HAP-1 (cell line): Measurements from ENCODE around the gene POLR2B.

ENCODE experiments used
- DNase-seq, 2 experiments: peaks; one replicate each; pipeline ENCODE4 v3.0.0-alpha.2; 2016 to 2020; ENCODE audit warnings: low spot score in 2 of 2
- H3K27me3 ChIP-seq: fragments of 250-450 bp; sonication (Bioruptor Pico); 2 replicates; pipeline ENCODE4 v1.5.1; 2020; ENCODE audit warnings: low read depth, mild to moderate bottlenecking, moderate library complexity
- H3K36me3 ChIP-seq: fragments of 250-450 bp; sonication (Bioruptor Pico); replicated peaks from 2 replicates; pipeline ENCODE4 v1.5.1; 2020; ENCODE audit warnings: mild to moderate bottlenecking
- H3K4me1 ChIP-seq: fragments of 250-450 bp; sonication (Bioruptor Pico); 2 replicates; pipeline ENCODE4 v1.5.1; 2020; ENCODE audit warnings: mild to moderate bottlenecking
- H3K4me3 ChIP-seq: fragments of 250-450 bp; sonication (Bioruptor Pico); 2 replicates; pipeline ENCODE4 v1.5.1; 2020; ENCODE audit warnings: mild to moderate bottlenecking, moderate library complexity
- H3K9me3 ChIP-seq: fragments of 250-450 bp; sonication (Bioruptor Pico); 2 replicates; pipeline ENCODE4 v1.5.1; 2020; ENCODE audit warnings: mild to moderate bottlenecking, moderate library complexity
- in situ Hi-C: fragments of 300-500 bp; cut with MboI; formaldehyde crosslinking; loops from 3 replicates; pipeline ENCODE4 v1.14.3; 2020; ENCODE audit warnings: low sequenced_read_pairs, inconsistent platforms, mixed read lengths

Gene POLR2B

DNA sequence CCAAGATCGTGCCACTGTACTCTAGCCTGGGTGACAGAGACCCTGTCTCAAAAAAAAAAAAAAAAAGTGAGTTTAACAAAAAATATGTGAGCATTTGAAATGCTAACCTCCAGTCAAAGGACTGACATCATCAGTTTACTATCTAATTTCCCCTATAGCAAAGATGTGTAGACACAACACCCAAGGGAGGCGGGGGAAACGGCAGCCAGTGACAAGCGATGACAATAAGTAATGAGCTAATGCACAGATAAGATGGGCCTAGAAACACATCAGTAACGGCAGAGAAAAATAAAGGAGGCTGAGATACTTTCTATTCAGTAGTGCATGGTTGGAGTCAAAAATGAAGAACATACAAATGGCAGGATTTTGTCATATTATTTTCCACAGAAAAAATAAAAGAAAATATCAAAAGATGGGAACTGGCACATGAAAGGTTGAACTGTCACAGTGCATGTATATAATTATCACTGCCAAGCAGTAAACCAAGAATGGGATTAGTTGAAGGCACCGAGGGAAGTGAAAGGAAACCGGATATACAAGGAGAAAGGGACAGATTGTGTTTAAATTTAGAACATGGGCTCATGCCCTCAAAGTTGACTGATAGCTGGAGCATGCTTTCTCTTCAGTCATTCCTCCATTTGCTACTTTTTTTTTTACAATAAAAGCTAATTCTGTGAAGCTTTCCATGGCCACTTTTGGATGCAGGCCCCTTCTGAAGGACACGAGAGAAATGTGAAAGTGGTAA lies 89.7 kb downstream of the POLR2B start:
- peaks cover 3% of the 10 kb centered on the region; the same call in 1 of the 2 replicates for H3K27me3 ChIP-seq
- no peaks in the 10 kb centered on the region for H3K36me3 ChIP-seq
- H3K9me3 ChIP-seq: no peaks in the 10 kb centered on the region
- DNase-seq: no peak
- in situ Hi-C loops: no loop called here
- no peak overlapping the region for H3K4me3 ChIP-seq
- no peaks in the 10 kb centered on the region for H3K4me1 ChIP-seq

DNA sequence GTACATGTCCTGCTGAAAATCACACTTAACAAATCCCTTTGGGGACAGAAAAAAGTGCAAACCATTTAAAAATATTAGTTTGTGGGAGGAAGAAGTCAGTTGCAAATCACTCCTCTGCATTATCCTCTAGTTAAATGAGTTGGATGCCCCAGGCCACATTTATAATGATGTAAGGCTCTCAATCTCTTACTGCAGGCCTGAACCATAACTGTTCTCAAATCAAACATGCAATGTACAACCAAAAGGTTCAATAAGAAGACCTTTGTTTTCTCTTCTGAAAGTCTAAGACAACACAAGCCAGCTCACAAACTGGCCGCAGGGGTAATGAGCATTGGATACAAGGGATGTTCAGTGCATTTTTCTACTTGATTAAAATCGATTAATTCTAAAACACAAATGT lies 91.8 kb downstream of the POLR2B start:
- no peak overlapping the region for H3K4me3 ChIP-seq
- no peaks in the 10 kb centered on the region for H3K27me3 ChIP-seq
- H3K4me1 ChIP-seq: no peaks in the 10 kb centered on the region
- H3K9me3 ChIP-seq: no peaks in the 10 kb centered on the region
- no peak for DNase-seq
- H3K36me3 ChIP-seq: no peaks in the 10 kb centered on the region
- in situ Hi-C loops: no loop called here

DNA sequence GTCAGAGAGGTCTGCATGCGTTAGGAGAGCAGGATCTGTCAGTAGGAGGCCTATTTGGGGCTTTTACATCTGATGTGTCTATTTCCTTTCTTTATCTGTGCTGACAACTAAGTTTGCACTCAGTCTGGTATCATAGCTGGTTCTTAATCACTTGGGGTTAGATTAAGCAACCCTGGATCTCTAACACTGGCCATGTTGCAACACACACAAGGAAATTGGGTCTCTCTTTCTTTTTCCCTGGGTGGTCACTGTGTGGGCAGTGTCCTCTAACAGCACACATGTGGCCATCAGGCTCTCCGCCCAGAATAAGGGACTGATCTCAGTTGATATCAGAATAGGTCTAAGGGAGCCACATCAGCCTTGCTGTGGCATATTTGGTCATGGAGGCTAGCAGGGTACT lies 92.6 kb downstream of the POLR2B start:
- in situ Hi-C loops: no loop called here
- DNase-seq: no peak
- Histone ChIP-seq H3K36me3 (no peaks in the 10 kb centered on the region), H3K4me1 (no peaks in the 10 kb centered on the region), H3K27me3 (no peaks in the 10 kb centered on the region), H3K4me3 (no peak overlapping the region), H3K9me3 (no peaks in the 10 kb centered on the region)

DNA sequence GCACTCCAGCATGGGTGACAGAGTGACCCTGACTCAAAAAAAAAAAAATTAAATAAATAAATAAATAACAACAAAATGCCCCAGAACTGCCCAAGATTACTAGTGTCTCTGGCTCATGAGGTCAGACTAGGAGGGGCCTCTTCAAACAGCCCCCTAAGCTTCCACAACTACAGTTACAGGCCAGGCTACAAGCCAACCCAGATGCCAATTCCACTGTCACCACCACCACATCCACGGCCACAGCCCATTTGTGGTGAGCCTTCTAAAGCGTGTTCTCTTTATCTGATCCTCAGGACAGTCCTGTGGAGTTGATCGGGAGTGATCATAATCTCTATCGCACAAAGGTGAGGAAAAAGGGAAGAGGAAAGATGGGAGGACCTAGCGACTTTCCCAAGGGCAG lies 94.9 kb downstream of the POLR2B start:
- H3K9me3 ChIP-seq: no peaks in the 10 kb centered on the region
- in situ Hi-C loops: no loop called here
- no peak overlapping the region for H3K4me3 ChIP-seq
- no peaks in the 10 kb centered on the region for H3K36me3 ChIP-seq
- H3K27me3 ChIP-seq: 0 out of 2 replicates have a peak, but pooled peaks cover 6% of the 10 kb centered on the region
- H3K4me1 ChIP-seq: no peaks in the 10 kb centered on the region
- no peak for DNase-seq

DNA sequence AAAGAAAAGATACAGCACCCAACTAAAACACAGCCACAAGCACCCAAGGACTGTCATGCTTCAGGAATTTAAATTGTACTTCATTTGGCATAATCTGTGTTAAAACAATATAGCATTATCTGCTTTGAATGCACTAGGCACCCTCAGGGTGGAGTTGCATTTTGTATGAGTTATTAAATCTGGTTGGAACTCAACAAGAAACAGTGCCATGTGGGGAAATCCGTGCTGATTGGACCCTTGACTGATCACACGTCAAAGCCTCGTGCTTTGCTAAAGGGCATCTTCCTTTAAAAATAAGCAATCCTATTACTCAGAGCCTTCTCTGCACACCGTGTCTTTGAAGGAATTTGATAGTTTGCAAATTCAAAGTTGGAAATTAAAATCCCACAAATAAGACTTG lies 96.0 kb downstream of the POLR2B start:
- no peaks in the 10 kb centered on the region for H3K36me3 ChIP-seq
- H3K9me3 ChIP-seq: no peaks in the 10 kb centered on the region
- H3K4me3 ChIP-seq: no peak overlapping the region
- no peak for DNase-seq
- H3K4me1 ChIP-seq: no peaks in the 10 kb centered on the region
- peaks cover 6% of the 10 kb centered on the region for H3K27me3 ChIP-seq
- in situ Hi-C loops: no loop called here

DNA sequence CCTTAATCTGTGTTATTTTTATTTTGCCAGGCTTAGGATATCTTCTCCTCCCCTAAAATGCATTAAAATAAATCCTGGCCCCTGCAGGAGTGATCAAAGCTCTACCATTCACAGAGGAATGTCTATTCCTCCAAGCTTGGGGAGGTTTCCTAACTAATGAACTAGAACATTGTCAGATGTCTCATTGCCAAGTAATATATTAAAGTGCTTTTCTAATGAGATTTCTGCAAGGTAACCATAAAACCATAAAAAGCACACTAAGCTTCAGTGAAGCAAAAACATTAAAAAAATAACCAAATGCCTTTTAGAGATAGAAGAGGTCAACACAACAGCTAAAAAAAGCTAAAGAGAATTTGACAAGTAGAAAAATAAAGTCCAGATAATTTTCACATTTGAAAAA lies 96.7 kb downstream of the POLR2B start:
- no peaks in the 10 kb centered on the region for H3K4me1 ChIP-seq
- in situ Hi-C loops: no loop called here

DNA sequence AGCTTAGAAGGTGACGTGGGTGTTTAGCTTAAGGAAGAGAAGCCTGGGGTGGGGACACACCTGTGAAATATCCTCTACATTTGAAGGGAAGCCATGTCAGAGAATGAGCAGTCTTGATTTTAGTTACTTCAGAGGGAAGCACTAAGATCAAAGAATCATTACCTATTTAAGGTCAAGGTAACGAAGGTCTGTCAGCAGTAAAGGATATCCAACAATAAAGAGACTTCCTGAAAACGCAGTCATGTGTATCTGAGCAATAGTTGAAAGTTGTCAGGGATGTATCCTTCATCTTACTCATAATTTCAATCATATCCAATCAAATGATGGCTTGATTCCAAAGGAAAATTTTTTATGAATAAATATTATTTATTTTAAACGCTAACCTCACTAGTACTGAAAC lies 98.0 kb downstream of the POLR2B start:
- no peak for DNase-seq
- no peaks in the 10 kb centered on the region for H3K36me3 ChIP-seq
- peaks cover 6% of the 10 kb centered on the region for H3K27me3 ChIP-seq
- in situ Hi-C loops: no loop called here
- no peak overlapping the region for H3K4me3 ChIP-seq
- no peaks in the 10 kb centered on the region for H3K4me1 ChIP-seq
- H3K9me3 ChIP-seq: no peaks in the 10 kb centered on the region

More for the DNA sequence above, 96.7 kb downstream of the POLR2B start:
- no peaks in the 10 kb centered on the region for H3K9me3 ChIP-seq
- no peaks in the 10 kb centered on the region for H3K36me3 ChIP-seq
- no peak overlapping the region for H3K4me3 ChIP-seq
- H3K27me3 ChIP-seq: peaks cover 6% of the 10 kb centered on the region
- DNase-seq: no peak

DNA sequence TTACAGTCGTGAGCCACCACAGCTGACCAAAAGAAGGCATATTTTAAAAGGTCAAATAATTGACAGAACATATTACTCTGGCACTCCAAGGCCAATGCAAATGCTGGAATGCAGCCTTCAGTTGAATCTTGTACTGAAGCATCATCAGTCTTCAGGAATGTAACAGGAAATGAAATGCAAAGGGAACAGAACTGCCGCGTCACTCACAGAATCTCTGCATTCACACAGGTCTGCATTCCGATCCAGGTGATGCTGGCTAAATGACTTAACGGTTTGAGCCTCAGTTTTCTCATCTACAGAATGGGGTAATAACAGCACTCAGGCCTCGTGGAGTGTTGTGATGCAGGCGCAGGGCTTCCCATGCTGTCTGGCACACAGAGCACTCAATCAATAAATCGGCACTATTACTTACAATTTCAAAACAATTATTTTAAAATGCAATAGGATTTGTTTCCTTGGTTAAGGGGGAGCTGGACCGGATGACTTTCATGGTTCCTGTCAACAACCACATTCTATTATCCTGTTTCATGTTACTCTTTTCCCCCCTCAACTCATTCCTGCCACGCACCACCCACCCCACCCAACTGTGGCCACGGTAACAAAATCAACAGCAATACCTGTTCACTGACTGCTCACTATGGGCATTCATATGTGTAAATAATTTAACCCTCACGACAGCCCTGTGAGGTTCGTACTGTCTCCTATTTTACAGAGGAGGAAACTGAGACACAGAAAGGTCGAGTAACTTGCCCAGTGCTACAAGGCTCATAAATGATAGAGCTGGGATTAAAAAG lies 99.1 kb downstream of the POLR2B start:
- Histone ChIP-seq H3K9me3 (no peaks in the 10 kb centered on the region), H3K27me3 (peaks cover 6% of the 10 kb centered on the region), H3K4me3 (no peak overlapping the region), H3K36me3 (no peaks in the 10 kb centered on the region), H3K4me1 (no peaks in the 10 kb centered on the region)
- in situ Hi-C loops: no loop called here
- no peak for DNase-seq

DNA sequence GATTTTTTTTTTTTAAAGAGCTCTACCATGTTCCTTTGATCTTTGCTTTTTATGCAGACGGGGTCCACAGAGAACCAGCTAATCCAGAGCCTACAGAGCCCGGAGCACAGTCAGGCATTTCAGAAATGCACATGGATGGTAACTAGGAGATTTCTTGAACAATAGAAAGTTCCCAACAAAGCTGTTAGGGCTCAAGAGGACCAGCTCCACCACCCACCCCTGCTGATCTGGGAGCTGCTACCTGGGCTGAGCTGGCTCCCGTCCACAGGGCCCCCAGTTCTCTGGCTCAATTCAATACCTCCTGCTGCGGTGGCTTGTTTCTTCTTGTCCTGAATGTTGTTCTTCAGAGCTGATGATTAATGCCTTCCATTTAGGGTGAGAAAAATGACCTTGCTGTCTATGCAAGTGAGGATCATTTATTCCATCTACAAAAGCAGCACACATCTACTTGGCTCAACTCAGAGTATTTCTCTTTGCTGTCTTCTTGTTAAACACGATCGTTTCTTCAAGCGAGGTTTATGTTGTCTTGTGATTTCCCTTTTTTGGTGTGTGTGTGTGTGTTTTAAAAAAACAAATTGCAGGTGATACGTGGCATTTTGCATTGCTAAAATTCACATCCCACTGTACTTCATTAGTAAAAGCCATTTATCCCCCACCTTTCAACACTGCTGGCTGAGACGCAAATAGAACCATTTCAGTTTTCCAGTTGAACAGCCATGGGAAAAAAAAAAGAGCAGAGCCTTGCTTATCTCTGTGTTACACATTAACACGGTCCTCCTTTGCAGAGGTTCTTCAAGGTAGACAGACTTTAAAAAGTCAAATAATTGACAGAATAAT lies 100.2 kb downstream of the POLR2B start:
- H3K9me3 ChIP-seq: no peaks in the 10 kb centered on the region
- in situ Hi-C loops: no loop called here
- H3K4me3 ChIP-seq: no peak overlapping the region
- peaks cover 6% of the 10 kb centered on the region for H3K27me3 ChIP-seq
- H3K4me1 ChIP-seq: no peaks in the 10 kb centered on the region
- no peaks in the 10 kb centered on the region for H3K36me3 ChIP-seq
- peak in 1 of 2 experiments; percentile 11 for DNase-seq
